CD14-positive monocyte (primary cell): ENCODE data around the gene PTGER4. TPM values are rescaled to one million over a fixed set of nuclear protein-coding genes. Genes with fewer than 3 reads are reported as not detected.
A peak's percentile ranks its signal among the peaks of the same experiment; 100 is the strongest.

Experiments used
- DNase-seq, 3 donors: peaks; one replicate each; pipeline ENCODE4 v3.0.0-alpha.2; 2011 to 2022
- H2AFZ ChIP-seq: 2 replicates; pipeline ENCODE4 v1.6.0; 2012; ENCODE audit warnings: mild to moderate bottlenecking, low read depth, low read length, inconsistent platforms; ENCODE audit not compliant: insufficient read depth, poor library complexity, severe bottlenecking
- H3K27ac ChIP-seq, 2 donors: 1 replicate in 1 of 2; 2 replicates in 1 of 2; pipeline ENCODE4 v1.5.1; 2012 to 2013; ENCODE audit warnings: low read length in 2 of 2, control low read depth in 1 of 2, inconsistent platforms in 1 of 2, low read depth in 1 of 2, mild to moderate bottlenecking in 1 of 2
- H3K27me3 ChIP-seq, 2 donors: one replicate each; pipeline versions ENCODE4 v1.6.0 to v1.6.1; 2011 to 2013; ENCODE audit warnings: low read length in 2 of 2; ENCODE audit not compliant: control insufficient read depth in 2 of 2, insufficient read depth in 2 of 2
- H3K36me3 ChIP-seq, 2 donors: replicated peaks in 1 of 2; 1 replicate in 1 of 2; 2 replicates in 1 of 2; pipeline versions ENCODE4 v1.5.1 to v1.6.1; 2012 to 2013; ENCODE audit warnings: low read length in 2 of 2, control low read depth in 1 of 2, inconsistent platforms in 1 of 2, mild to moderate bottlenecking in 1 of 2; ENCODE audit not compliant: insufficient read depth in 2 of 2, control insufficient read depth in 1 of 2
- H3K4me1 ChIP-seq, 2 donors: 1 replicate in 1 of 2; 2 replicates in 1 of 2; pipeline versions ENCODE4 v1.5.1 to v1.6.1; 2012 to 2013; ENCODE audit warnings: low read length in 2 of 2, control low read depth in 1 of 2, inconsistent platforms in 1 of 2, mild to moderate bottlenecking in 1 of 2, moderate library complexity in 1 of 2; ENCODE audit not compliant: insufficient read depth in 2 of 2, control insufficient read depth in 1 of 2
- H3K4me2 ChIP-seq: replicated peaks from 2 replicates; pipeline ENCODE3; 2012; ENCODE audit warnings: low read length, moderate library complexity, mild to moderate bottlenecking; ENCODE audit not compliant: poor library complexity, severe bottlenecking; ENCODE audit errors: extremely low read depth
- H3K4me3 ChIP-seq, 3 experiments: fragments of 200-600 bp in 1 of 3; sonication (generic) in 1 of 3; replicated peaks in 1 of 3; 1 replicate in 2 of 3; 2 replicates in 1 of 3; pipeline ENCODE4 v1.5.1; 2011 to 2013; ENCODE audit warnings: low read length in 3 of 3, mild to moderate bottlenecking in 3 of 3, control low read depth in 2 of 3, low read depth in 2 of 3, inconsistent platforms in 1 of 3, moderate library complexity in 1 of 3
- H3K79me2 ChIP-seq: 2 replicates; pipeline ENCODE4 v1.6.0; 2012; ENCODE audit warnings: mild to moderate bottlenecking, control low read depth, inconsistent platforms, low read length, moderate library complexity; ENCODE audit not compliant: insufficient read depth
- H3K9ac ChIP-seq: 2 replicates; pipeline ENCODE4 v1.6.0; 2017; ENCODE audit warnings: low read length, mild to moderate bottlenecking; ENCODE audit not compliant: insufficient read depth, poor library complexity, severe bottlenecking
- H3K9me3 ChIP-seq, 2 donors: replicated peaks in 1 of 2; 1 replicate in 1 of 2; 2 replicates in 1 of 2; pipeline versions ENCODE4 v1.5.1 to v1.6.1; 2012 to 2013; ENCODE audit warnings: low read length in 2 of 2, control low read depth in 1 of 2; ENCODE audit not compliant: control insufficient read depth in 1 of 2, insufficient read depth in 1 of 2
- H4K20me1 ChIP-seq: 2 replicates; pipeline ENCODE4 v1.6.0; 2012; ENCODE audit warnings: mild to moderate bottlenecking, low read length, control low read depth, moderate library complexity; ENCODE audit not compliant: insufficient read depth
- H3K27ac Mint-ChIP-seq, 7 donors: one replicate each; pipeline ENCODE4 v1.8.0; 2020; ENCODE audit warnings: mild to moderate bottlenecking in 7 of 7, mixed read lengths in 7 of 7, moderate library complexity in 6 of 7, inconsistent platforms in 2 of 7
- H3K27me3 Mint-ChIP-seq, 3 donors: one replicate each; pipeline ENCODE4 v1.8.0; 2021 to 2022; ENCODE audit warnings: low read depth in 3 of 3, mild to moderate bottlenecking in 3 of 3, mixed read lengths in 3 of 3, moderate library complexity in 3 of 3, inconsistent platforms in 1 of 3
- H3K36me3 Mint-ChIP-seq, 2 donors: one replicate each; pipeline ENCODE4 v1.8.0; 2020; ENCODE audit warnings: mixed read lengths in 2 of 2, inconsistent platforms in 1 of 2, mild to moderate bottlenecking in 1 of 2
- H3K4me1 Mint-ChIP-seq: one replicate; pipeline ENCODE4 v1.8.0; 2020; ENCODE audit warnings: mild to moderate bottlenecking, mixed read lengths
- H3K4me3 Mint-ChIP-seq, 2 donors: one replicate each; pipeline ENCODE4 v1.8.0; 2020; ENCODE audit warnings: mild to moderate bottlenecking in 2 of 2, mixed read lengths in 2 of 2, moderate library complexity in 1 of 2
- H3K9me3 Mint-ChIP-seq, 7 donors: one replicate each; pipeline ENCODE4 v1.8.0; 2020 to 2022; ENCODE audit warnings: mixed read lengths in 7 of 7, mild to moderate bottlenecking in 6 of 7, moderate library complexity in 6 of 7, inconsistent platforms in 2 of 7
- CTCF ChIP-seq: fragments of 200-600 bp; IDR thresholded peaks from one replicate; pipeline ENCODE4 v1.8.0; 2022; ENCODE audit warnings: antibody characterized with exemption, mild to moderate bottlenecking
- WGBS: methylation state at CpG from one replicate; pipeline ENCODE4 v1.1.5; 2013; ENCODE audit warnings: missing lambda C conversion rate; ENCODE audit not compliant: insufficient coverage; 5-methylcytosine and 5-hydroxymethylcytosine counted together
- intact Hi-C, 2 donors: fragments of 100-400 bp; cut with micrococcal nuclease; formaldehyde crosslinking; loops; one replicate each; pipeline versions ENCODE4 v1.15.0 to v1.15.1; 2023
- polyA plus RNA-seq, 3 donors: library from polyadenylated mRNA; depleted of rRNA in 1 of 3; unstranded in 2 of 3; stranded (reverse) in 1 of 3; fragments of 300-500 nt in 2 of 3; fragments of >200 nt in 1 of 3; fragmentation: Illumina TruSeq in 2 of 3; gene quantifications; 1 replicate in 2 of 3; 2 replicates in 1 of 3; pipeline ENCODE4 v1.2.3, GENCODE V29; 2012 to 2021
- small RNA-seq: library from RNA; depleted of rRNA; stranded (forward); fragments of <200 nt; gene quantifications from one replicate; pipeline ENCODE3, GENCODE V24; 2012; ENCODE audit warnings: low read depth; ENCODE audit not compliant: insufficient read length

PTGER4 gene
- polyA plus RNA-seq, 3 donors = 44.4 to 119 (median 64.3) TPM

- intact Hi-C loops = loop anchor here in 1 of 2 donors (10.0 kb wide), 2 partner anchors 1021 to 1151 kb away; no protein-coding TSS in a partner anchor
- Histone ChIP-seq H3K4me3 (no peak overlapping the region), H3K27me3 (no peaks in the 10 kb centered on the region), H3K9me3 (peaks cover 0 to 13% of the 10 kb centered on the region in 2 donors), H2AFZ (no peak overlapping the region), H3K36me3 (peaks cover 8 to 29% of the 10 kb centered on the region in 2 donors), H3K4me2 (no peak overlapping the region), H3K4me1 (peaks cover 8 to 13% of the 10 kb centered on the region in 2 donors), H3K79me2 (no peaks in the 10 kb centered on the region), H3K9ac (no peak overlapping the region), H3K27ac (no peak overlapping the region), H4K20me1 (no peaks in the 10 kb centered on the region)
- TF ChIP-seq CTCF = peak; percentile 79
- peaks cover 10% of the 10 kb centered on the region for H3K4me1 Mint-ChIP-seq
- H3K27ac Mint-ChIP-seq = peak overlapping the region in 2 of 7 donors; percentile 9 to 51
- WGBS = no CpG with 5 or more reads among the region's 1 CpG
- peaks cover 0 to 6% (median 2%) of the 10 kb centered on the region in 7 donors for H3K9me3 Mint-ChIP-seq
- peaks cover 0 to 2% (median 0%) of the 10 kb centered on the region in 3 donors for H3K27me3 Mint-ChIP-seq
- no peak overlapping the region for H3K4me3 Mint-ChIP-seq
- DNase-seq = peak; percentile 23 to 65 (median 47)
- peaks cover 33 to 36% of the 10 kb centered on the region in 2 donors for H3K36me3 Mint-ChIP-seq
Observed at GRCh38 chr5:40736103-40736875, 56.6 kb downstream of the PTGER4 start.

GRCh38 chr5:40738502-40738901 is 58.8 kb downstream of the PTGER4 start:
- Mint-ChIP-seq H3K36me3 (peaks cover 39 to 42% of the 10 kb centered on the region in 2 donors), H3K4me1 (peaks cover 8% of the 10 kb centered on the region), H3K4me3 (no peak overlapping the region), H3K27me3 (peaks cover 0 to 2% (median 0%) of the 10 kb centered on the region in 3 donors), H3K9me3 (peaks cover 0 to 9% (median 2%) of the 10 kb centered on the region in 7 donors), H3K27ac (no peak overlapping the region)
- H3K4me1 ChIP-seq = peaks cover 5 to 8% of the 10 kb centered on the region in 2 donors
- no peak for TF ChIP-seq CTCF
- no peak overlapping the region for H3K4me3 ChIP-seq
- H3K4me2 ChIP-seq = no peak overlapping the region
- H3K9me3 ChIP-seq = peaks cover 0 to 13% of the 10 kb centered on the region in 2 donors
- H2AFZ ChIP-seq = no peak overlapping the region
- H3K27me3 ChIP-seq = no peaks in the 10 kb centered on the region
- peaks cover 14 to 25% of the 10 kb centered on the region in 2 donors for H3K36me3 ChIP-seq
- intact Hi-C loops = loop anchor here in 1 of 2 donors (10.0 kb wide), 2 partner anchors 1024 to 1154 kb away; no protein-coding TSS in a partner anchor
- no peaks in the 10 kb centered on the region for H3K79me2 ChIP-seq
- DNase-seq = no peak
- H4K20me1 ChIP-seq = peaks cover 2% of the 10 kb centered on the region
- H3K9ac ChIP-seq = no peak overlapping the region
- no peak overlapping the region for H3K27ac ChIP-seq

Small RNA genes lying within 50 kb of the gene (small RNA-seq; reads per million reads assigned to genes)
- gene RF00092 = not detected

Other genes with a start within 250 kb of the PTGER4 start
- gene TTC33, start 76.0 kb downstream of the PTGER4 start, polyA plus RNA-seq = 10 to 100 TPM in 1 of 3 donors, 1 to 10 TPM in 2; 1.5 to 11.7 (median 9.4) TPM
- gene PRKAA1, start 118.5 kb downstream of the PTGER4 start, polyA plus RNA-seq = 10 to 100 TPM; 23.4 to 32.8 (median 29.6) TPM
- gene RPL37, start 155.3 kb downstream of the PTGER4 start, polyA plus RNA-seq = 100 to 1,000 TPM in 2 of 3 donors, 10 to 100 TPM in 1; 87.9 to 813 (median 738) TPM
- 10 to 100 TPM in 2 of 3 donors, 1 to 10 TPM in 1; 5.8 to 15.6 (median 10.6) TPM for gene CARD6, start 161.5 kb downstream of the PTGER4 start, polyA plus RNA-seq
- gene C7, start 229.6 kb downstream of the PTGER4 start, polyA plus RNA-seq = under 1 TPM in 1 of 3 donors, not detected in 2; 0.12 TPM